H9 (cell line): ENCODE measurements around the gene CCSER2. TPM values are rescaled to one million over a fixed set of nuclear protein-coding genes. Genes with fewer than 3 reads are reported as not detected.
"Not testable (repeated sequence)": the region's sequence is repeated elsewhere in the genome, so short reads cannot be mapped to it uniquely, and the experiment has no call there.

Experiments used
- DNase-seq: peaks from one replicate; pipeline ENCODE4 v3.0.0-alpha.2; 2017
- H2AFZ ChIP-seq: one replicate; pipeline ENCODE4 v1.6.1; 2013; ENCODE audit warnings: mild to moderate bottlenecking, low read length, control low read depth, moderate library complexity
- H2AK5ac ChIP-seq: 2 replicates; pipeline ENCODE4 v1.6.1; 2013; ENCODE audit warnings: low read length, control low read depth, mixed read lengths; ENCODE audit not compliant: insufficient read length
- H2BK120ac ChIP-seq: one replicate; pipeline ENCODE4 v1.6.1; 2013; ENCODE audit warnings: low read depth, mild to moderate bottlenecking, low read length, control low read depth, inconsistent platforms; ENCODE audit not compliant: poor library complexity, severe bottlenecking
- H2BK12ac ChIP-seq: 2 replicates; pipeline ENCODE4 v1.6.1; 2013; ENCODE audit warnings: low read length, control low read depth, mixed read lengths, low read depth; ENCODE audit not compliant: insufficient read length
- H2BK15ac ChIP-seq: 2 replicates; pipeline ENCODE4 v1.6.1; 2013; ENCODE audit warnings: low read depth, low read length, control low read depth
- H2BK20ac ChIP-seq: one replicate; pipeline ENCODE4 v1.6.1; 2013; ENCODE audit warnings: low read depth, mild to moderate bottlenecking, low read length, control low read depth, inconsistent platforms; ENCODE audit not compliant: poor library complexity, severe bottlenecking
- H2BK5ac ChIP-seq: 2 replicates; pipeline ENCODE4 v1.6.1; 2013; ENCODE audit warnings: low read length, control low read depth, mixed read lengths; ENCODE audit not compliant: insufficient read length
- H3K14ac ChIP-seq: 2 replicates; pipeline ENCODE4 v1.6.1; 2013; ENCODE audit warnings: low read length, control low read depth; ENCODE audit not compliant: insufficient read depth
- H3K18ac ChIP-seq: 2 replicates; pipeline ENCODE4 v1.6.1; 2013; ENCODE audit warnings: low read depth, mild to moderate bottlenecking, mixed read lengths, low read length, control low read depth; ENCODE audit not compliant: insufficient read length
- H3K23ac ChIP-seq: 2 replicates; pipeline ENCODE4 v1.6.1; 2013; ENCODE audit warnings: low read length, control low read depth, mixed read lengths, low read depth; ENCODE audit not compliant: insufficient read length
- H3K23me2 ChIP-seq: 2 replicates; pipeline ENCODE4 v1.6.1; 2013; ENCODE audit warnings: low read depth, mild to moderate bottlenecking, mixed read lengths, low read length, control low read depth; ENCODE audit not compliant: insufficient read length, poor library complexity, severe bottlenecking
- H3K27ac ChIP-seq: 2 replicates; pipeline ENCODE4 v1.5.1; 2013; ENCODE audit warnings: low read length, control low read depth, mixed read lengths, low read depth; ENCODE audit not compliant: insufficient read length
- H3K27me3 ChIP-seq: 2 replicates; pipeline ENCODE4 v1.6.1; 2013; ENCODE audit warnings: low read length, control low read depth, inconsistent platforms; ENCODE audit not compliant: insufficient read depth
- H3K4ac ChIP-seq: 2 replicates; pipeline ENCODE4 v1.6.1; 2013; ENCODE audit warnings: low read depth, mild to moderate bottlenecking, control low read depth, inconsistent platforms, low read length, moderate library complexity
- H3K4me1 ChIP-seq: 2 replicates; pipeline ENCODE4 v1.6.1; 2013; ENCODE audit warnings: low read length, control low read depth, inconsistent platforms; ENCODE audit not compliant: insufficient read depth
- H3K4me2 ChIP-seq: 2 replicates; pipeline ENCODE4 v1.6.1; 2013; ENCODE audit warnings: low read length, control low read depth, mixed read lengths; ENCODE audit not compliant: insufficient read length, insufficient read depth
- H3K56ac ChIP-seq: 2 replicates; pipeline ENCODE4 v1.6.1; 2013; ENCODE audit warnings: low read depth, mild to moderate bottlenecking, mixed read lengths, low read length, control low read depth; ENCODE audit not compliant: insufficient read length
- H3K79me1 ChIP-seq: 2 replicates; pipeline ENCODE4 v1.6.1; 2013; ENCODE audit warnings: low read depth, mild to moderate bottlenecking, moderate library complexity, low read length, control low read depth, inconsistent platforms; ENCODE audit not compliant: insufficient read depth, poor library complexity, severe bottlenecking
- H3K79me2 ChIP-seq: 2 replicates; pipeline ENCODE4 v1.6.1; 2013; ENCODE audit warnings: low read length, control low read depth, inconsistent platforms; ENCODE audit not compliant: insufficient read depth
- H3K9ac ChIP-seq: 2 replicates; pipeline ENCODE4 v1.6.1; 2013; ENCODE audit warnings: low read length, control low read depth, mixed read lengths; ENCODE audit not compliant: insufficient read length; ENCODE audit errors: extremely low read depth
- H3K9me3 ChIP-seq: one replicate; pipeline ENCODE4 v1.6.1; 2013; ENCODE audit warnings: low read depth, low read length, inconsistent platforms; ENCODE audit not compliant: control insufficient read depth
- H3T11ph ChIP-seq: one replicate; pipeline ENCODE4 v1.6.1; 2013; ENCODE audit warnings: mild to moderate bottlenecking, low read length, control low read depth, inconsistent platforms
- H4K20me1 ChIP-seq: one replicate; pipeline ENCODE4 v1.6.1; 2013; ENCODE audit not compliant: control insufficient read depth, insufficient read length, insufficient read depth
- H4K5ac ChIP-seq: 2 replicates; pipeline ENCODE4 v1.6.1; 2013; ENCODE audit warnings: low read depth, mild to moderate bottlenecking, mixed read lengths, low read length, control low read depth; ENCODE audit not compliant: insufficient read length
- H4K8ac ChIP-seq: replicated peaks from 2 replicates; pipeline ENCODE4 v1.6.1; 2013; ENCODE audit warnings: low read length, control low read depth, mixed read lengths, low read depth; ENCODE audit not compliant: insufficient read length
- H4K91ac ChIP-seq: 2 replicates; pipeline ENCODE4 v1.6.1; 2013; ENCODE audit warnings: low read depth, mild to moderate bottlenecking, moderate library complexity, mixed read lengths, low read length, control low read depth; ENCODE audit not compliant: insufficient read length
- H3K27ac Mint-ChIP-seq, 3 experiments: 2 replicates in 2 of 3; 3 replicates in 1 of 3; pipeline ENCODE4 v1.8.0; 2020 to 2021; ENCODE audit warnings: mixed read lengths in 3 of 3, mild to moderate bottlenecking in 1 of 3, moderate library complexity in 1 of 3
- H3K27me3 Mint-ChIP-seq: 2 replicates; pipeline ENCODE4 v1.8.0; 2021; ENCODE audit warnings: low read depth, mild to moderate bottlenecking, moderate library complexity, mixed read lengths
- H3K36me3 Mint-ChIP-seq, 3 experiments: 2 replicates in 2 of 3; 3 replicates in 1 of 3; pipeline ENCODE4 v1.8.0; 2020 to 2021; ENCODE audit warnings: low read depth in 3 of 3, mixed read lengths in 3 of 3; ENCODE audit not compliant: insufficient read depth in 1 of 3
- H3K4me1 Mint-ChIP-seq, 2 experiments: 2 replicates each; pipeline ENCODE4 v1.8.0; 2020; ENCODE audit warnings: mixed read lengths in 2 of 2
- H3K4me3 Mint-ChIP-seq, 2 experiments: 2 replicates in 1 of 2; 3 replicates in 1 of 2; pipeline ENCODE4 v1.8.0; 2020 to 2021; ENCODE audit warnings: mild to moderate bottlenecking in 2 of 2, mixed read lengths in 2 of 2, moderate library complexity in 1 of 2
- H3K9me3 Mint-ChIP-seq, 2 experiments: 2 replicates in 1 of 2; 3 replicates in 1 of 2; pipeline ENCODE4 v1.8.0; 2020; ENCODE audit warnings: mild to moderate bottlenecking in 2 of 2, mixed read lengths in 2 of 2, moderate library complexity in 1 of 2
- WGBS: extraction: QIAGEN DNeasy Blood & Tissue Kit; methylation state at CpG from one replicate; pipeline ENCODE4 v1.1.7; 2013; ENCODE audit warnings: missing lambda C conversion rate, low lambda C conversion rate, mixed read lengths; ENCODE audit not compliant: insufficient read length; ENCODE audit errors: extremely low coverage; 5-methylcytosine and 5-hydroxymethylcytosine counted together
- total RNA-seq: library from RNA; stranded (reverse); gene quantifications from 2 replicates; pipeline ENCODE4 v1.2.1, GENCODE V29; 2021

Gene CCSER2
- total RNA-seq, 1 experiment from 2014 or later = 22.2 TPM

- H3K4me1 Mint-ChIP-seq = peaks cover 28 to 30% of the 10 kb centered on the region in 2 experiments
- H4K20me1 ChIP-seq, H3T11ph ChIP-seq, H3K79me1 ChIP-seq, H2AFZ ChIP-seq, H3K4me1 ChIP-seq, H3K27ac ChIP-seq, H2BK15ac ChIP-seq, H3K27me3 Mint-ChIP-seq, H2BK120ac ChIP-seq, H3K9ac ChIP-seq, H4K8ac ChIP-seq, H3K23me2 ChIP-seq, H3K23ac ChIP-seq, H3K4me2 ChIP-seq, H3K4ac ChIP-seq, H3K4me3 Mint-ChIP-seq, H2AK5ac ChIP-seq, H3K36me3 Mint-ChIP-seq, H3K18ac ChIP-seq, H4K91ac ChIP-seq, H3K56ac ChIP-seq, H3K14ac ChIP-seq, H3K9me3 ChIP-seq, H3K79me2 ChIP-seq, H2BK12ac ChIP-seq, H2BK5ac ChIP-seq, H2BK20ac ChIP-seq, H4K5ac ChIP-seq, H3K9me3 Mint-ChIP-seq, H3K27me3 ChIP-seq, DNase-seq: not testable (repeated sequence)
- no CpG with 5 or more reads among the region's 9 CpGs for WGBS
- H3K27ac Mint-ChIP-seq = peak overlapping the region in 1 of 3 experiments; percentile 85; a peak in 1 of 7 replicates
Measured at GRCh38 chr10:84326995-84327394, 1.4 kb upstream of the CCSER2 start.
